ENCODE results near the gene ANGPTL7. TPM values are rescaled to one million over a fixed set of nuclear protein-coding genes. Genes with fewer than 3 reads are reported as not detected.

ANGPTL7 gene
- total RNA-seq, 2 donors from 2014 or later: 3.6 to 4.9 TPM

- no peaks in the 10 kb centered on the region for H3K27me3 ChIP-seq
- intact Hi-C loops (cut with DNase I): no loop called here
- TF ChIP-seq CTCF (IDR thresholded peaks at IDR 0.05) (no peak), POLR2A (IDR thresholded peaks at IDR 0.05) (no peak)
Observed at GRCh38 chr1:11144570-11145256, 44.4 kb upstream of the ANGPTL7 start.

GRCh38 chr1:11145741-11146140, 43.4 kb upstream of the ANGPTL7 start:
- no peak overlapping the region for H3K27ac ChIP-seq
- TF ChIP-seq CTCF (IDR thresholded peaks at IDR 0.05) (no peak), POLR2A (IDR thresholded peaks at IDR 0.05) (no peak)
- H3K27me3 ChIP-seq: no peaks in the 10 kb centered on the region
- H3K4me1 ChIP-seq: no peaks in the 10 kb centered on the region
- intact Hi-C loops (cut with DNase I): no loop called here
- ATAC-seq: no peak
- WGBS, 2 donors: 84 to 87% methylated on average over 6 of the region's 6 CpGs
- DNase-seq: no peak
- no peak overlapping the region for H3K4me3 ChIP-seq
- H3K36me3 ChIP-seq (replicated peaks in 1 of 2; ENCODE audit: insufficient read depth in 1 of 2, low read depth in 2 of 2): peaks cover 0 to 20% of the 10 kb centered on the region in 2 donors
- H3K9me3 ChIP-seq: no peaks in the 10 kb centered on the region

More at GRCh38 chr1:11144570-11145256, 44.4 kb upstream of the ANGPTL7 start:
- Histone ChIP-seq H3K9me3 (no peaks in the 10 kb centered on the region), H3K27ac (no peak overlapping the region), H3K4me3 (no peak overlapping the region), H3K4me1 (no peaks in the 10 kb centered on the region), H3K36me3 (replicated peaks in 1 of 2; ENCODE audit: insufficient read depth in 1 of 2, low read depth in 2 of 2) (peaks cover 0 to 20% of the 10 kb centered on the region in 2 donors)
- WGBS, 2 donors: 70 to 79% methylated on average over 12 of the region's 12 CpGs
- DNase-seq: no peak
- no peak for ATAC-seq

- intact Hi-C loops (cut with DNase I): no loop called here
- no peak for DNase-seq
- no peak for ATAC-seq
- WGBS, 2 donors: 91% methylated on average over 4 of the region's 4 CpGs
- H3K4me1 ChIP-seq: no peaks in the 10 kb centered on the region
- H3K27me3 ChIP-seq: no peaks in the 10 kb centered on the region
- no peak overlapping the region for H3K27ac ChIP-seq
- TF ChIP-seq CTCF (IDR thresholded peaks at IDR 0.05) (no peak), POLR2A (IDR thresholded peaks at IDR 0.05) (no peak)
- no peak overlapping the region for H3K4me3 ChIP-seq
- H3K36me3 ChIP-seq (replicated peaks in 1 of 2; ENCODE audit: insufficient read depth in 1 of 2, low read depth in 2 of 2): peaks cover 0 to 20% of the 10 kb centered on the region in 2 donors
- H3K9me3 ChIP-seq: no peaks in the 10 kb centered on the region
Observed at GRCh38 chr1:11147197-11147770, 41.9 kb upstream of the ANGPTL7 start.

- WGBS, 2 donors: 68 to 81% methylated on average over 3 of the region's 3 CpGs
- Histone ChIP-seq H3K27me3 (no peaks in the 10 kb centered on the region), H3K4me3 (no peak overlapping the region), H3K36me3 (replicated peaks in 1 of 2; ENCODE audit: insufficient read depth in 1 of 2, low read depth in 2 of 2) (peaks cover 0 to 17% of the 10 kb centered on the region in 2 donors), H3K9me3 (no peaks in the 10 kb centered on the region), H3K27ac (no peak overlapping the region), H3K4me1 (no peaks in the 10 kb centered on the region)
- intact Hi-C loops (cut with DNase I): no loop called here
- TF ChIP-seq CTCF (IDR thresholded peaks at IDR 0.05) (no peak), POLR2A (IDR thresholded peaks at IDR 0.05) (no peak)
- ATAC-seq (no peak), DNase-seq (no peak)
Observed at GRCh38 chr1:11150326-11150725, 38.8 kb upstream of the ANGPTL7 start.

GRCh38 chr1:11151114-11151513, 38.0 kb upstream of the ANGPTL7 start:
- Histone ChIP-seq H3K36me3 (replicated peaks in 1 of 2; ENCODE audit: insufficient read depth in 1 of 2, low read depth in 2 of 2) (peaks cover 0 to 15% of the 10 kb centered on the region in 2 donors), H3K4me1 (no peaks in the 10 kb centered on the region), H3K27me3 (no peaks in the 10 kb centered on the region), H3K27ac (no peak overlapping the region), H3K9me3 (no peaks in the 10 kb centered on the region), H3K4me3 (no peak overlapping the region)
- WGBS, 2 donors: 61 to 73% methylated on average over 5 of the region's 5 CpGs
- DNase-seq (no peak), ATAC-seq (no peak)
- intact Hi-C loops (cut with DNase I): no loop called here
- TF ChIP-seq CTCF (IDR thresholded peaks at IDR 0.05): no peak
- TF ChIP-seq POLR2A (IDR thresholded peaks at IDR 0.05): no peak
